IMR-90 (cell line): Measurements from ENCODE around the gene OVOL1.

ENCODE experiments used
- CEBPB ChIP-seq: IDR thresholded peaks from 2 replicates; pipeline ENCODE4 v1.6.1; 2012; ENCODE audit warnings: low read depth, low read length, improper control_type of control experiment
- CHD1 ChIP-seq: IDR thresholded peaks from 2 replicates; pipeline ENCODE4 v1.6.1; 2012; ENCODE audit warnings: low read depth, low read length, improper control_type of control experiment
- CTCF ChIP-seq: conservative IDR thresholded peaks from 2 replicates; pipeline ENCODE4 v1.5.1; 2012; ENCODE audit warnings: mild to moderate bottlenecking, low read depth, low read length, improper control_type of control experiment
- ELK1 ChIP-seq: fragments of 150-350 bp; IDR thresholded peaks from 2 replicates; pipeline ENCODE4 v1.6.1; 2016; ENCODE audit warnings: low read depth, mild to moderate bottlenecking, low read length, moderate library complexity, borderline replicate concordance
- MAFK ChIP-seq: IDR thresholded peaks from 2 replicates; pipeline ENCODE4 v1.6.1; 2012; ENCODE audit warnings: low read depth, low read length, improper control_type of control experiment
- MAZ ChIP-seq: IDR thresholded peaks from 2 replicates; pipeline ENCODE4 v1.6.1; 2012; ENCODE audit warnings: low read depth, mild to moderate bottlenecking, low read length, improper control_type of control experiment, moderate library complexity, borderline replicate concordance
- POLR2A ChIP-seq: IDR thresholded peaks from 2 replicates; pipeline ENCODE4 v1.6.1; 2012; ENCODE audit warnings: mild to moderate bottlenecking, low read depth, low read length
- RAD21 ChIP-seq: IDR thresholded peaks from 2 replicates; pipeline ENCODE4 v1.6.1; 2012; ENCODE audit warnings: low read length, improper control_type of control experiment
- SMC3 ChIP-seq: fragments of 150-350 bp; IDR thresholded peaks from 2 replicates; pipeline ENCODE4 v1.6.1; 2016; ENCODE audit warnings: low read depth, mild to moderate bottlenecking, antibody characterized with exemption, low read length, moderate library complexity
- USF2 ChIP-seq: fragments of 150-350 bp; IDR thresholded peaks from 2 replicates; pipeline ENCODE4 v1.6.1; 2017; ENCODE audit warnings: mild to moderate bottlenecking, antibody characterized with exemption, low read length, low read depth

- TF ChIP-seq CTCF, result no peak
- no peak for TF ChIP-seq POLR2A
- TF ChIP-seq RAD21, result no peak
- no peak for TF ChIP-seq USF2
- no peak for TF ChIP-seq CEBPB
- TF ChIP-seq MAZ, result no peak
- TF ChIP-seq SMC3, result no peak
- TF ChIP-seq CHD1, result no peak
- no peak for TF ChIP-seq MAFK
- TF ChIP-seq ELK1, result no peak
Measured at GRCh38 chr11:65821107-65821506, 34.2 kb downstream of the OVOL1 start.
